Mononuclear cell (primary cell): ENCODE data around the gene ZNF552. TPM values are rescaled to one million over a fixed set of nuclear protein-coding genes. Genes with fewer than 3 reads are reported as not detected.
"Not testable (repeated sequence)": the region's sequence is repeated elsewhere in the genome, so short reads cannot be mapped to it uniquely, and the experiment has no call there.

Experiments
- H3K27me3 ChIP-seq: 2 replicates; pipeline ENCODE4 v1.6.0; 2011; ENCODE audit warnings: low read length, control low read depth; ENCODE audit not compliant: insufficient read depth
- H3K4me1 ChIP-seq: 2 replicates; pipeline ENCODE4 v1.5.1; 2011; ENCODE audit warnings: mild to moderate bottlenecking, low read length, control low read depth; ENCODE audit not compliant: insufficient read depth
- H3K4me3 ChIP-seq: 2 replicates; pipeline ENCODE4 v1.5.1; 2011; ENCODE audit warnings: mild to moderate bottlenecking, low read length, moderate library complexity
- H3K9me3 ChIP-seq: 2 replicates; pipeline ENCODE4 v1.5.1; 2011; ENCODE audit warnings: low read depth, mild to moderate bottlenecking, control low read depth, low read length
- total RNA-seq: library from RNA; depleted of rRNA; stranded (reverse); fragments of >200 nt; gene quantifications from one replicate; pipeline ENCODE4 v1.2.3, GENCODE V29; 2012

The ZNF552 gene
- total RNA-seq, 1 donor = 13.3 TPM

DNA sequence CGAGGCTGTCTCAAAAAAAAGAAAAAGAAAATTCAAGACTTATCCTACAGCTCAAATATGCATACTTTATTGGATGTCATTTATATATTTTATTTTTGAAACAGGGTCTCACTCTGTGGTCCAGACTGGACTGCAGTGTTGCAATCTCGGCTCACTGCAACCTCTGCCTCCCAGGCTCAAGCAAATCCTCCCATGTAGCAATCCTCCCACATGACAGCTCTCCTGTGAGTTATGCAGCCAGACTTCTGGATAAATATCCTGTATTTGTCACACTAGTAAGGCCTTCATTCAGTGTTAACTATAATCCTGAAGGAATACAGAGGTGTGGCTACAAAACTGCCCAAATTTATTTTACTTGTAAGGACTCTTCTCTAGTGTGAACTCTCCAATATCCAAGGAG lies 7.2 kb downstream of the ZNF552 start:
- no peak overlapping the region for H3K4me3 ChIP-seq
- no peaks in the 10 kb centered on the region for H3K27me3 ChIP-seq
- no peaks in the 10 kb centered on the region for H3K9me3 ChIP-seq
- peaks cover 21% of the 10 kb centered on the region for H3K4me1 ChIP-seq

DNA sequence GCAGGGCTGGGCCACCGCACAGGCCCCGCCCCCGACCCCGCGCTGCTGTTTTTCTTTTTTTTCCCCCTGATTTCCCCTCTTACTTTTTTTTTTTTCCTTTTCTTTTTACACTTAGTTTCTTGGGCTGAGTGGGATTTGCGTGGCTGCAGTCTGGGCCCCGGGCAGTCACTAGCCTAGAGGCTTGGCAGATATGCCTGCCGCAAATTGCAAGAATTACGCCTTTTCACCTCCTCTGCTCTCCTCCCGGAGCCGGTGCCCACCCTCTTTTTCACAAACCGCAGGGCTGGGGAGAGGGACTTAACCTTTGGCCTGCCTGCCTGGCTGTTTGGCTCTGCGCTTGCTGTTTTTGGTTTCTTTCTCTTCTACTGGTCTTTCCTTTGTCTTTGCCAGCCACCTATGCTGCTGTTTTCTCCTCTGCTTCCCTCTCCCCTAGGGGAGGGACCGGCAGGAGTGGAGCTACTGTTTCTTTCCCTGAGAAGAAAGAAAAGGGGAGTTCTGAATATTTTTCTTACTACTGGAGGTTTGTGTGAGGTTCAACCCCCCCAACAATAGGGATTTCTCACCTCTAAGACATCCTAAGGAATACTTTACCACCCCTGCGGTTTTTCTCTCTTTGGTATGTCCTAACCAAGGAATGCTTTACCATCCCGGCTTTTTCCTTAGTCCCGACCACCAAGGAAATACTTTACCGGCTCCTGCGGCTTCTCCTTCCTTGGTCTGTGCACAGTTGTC lies 11.0 kb downstream of the ZNF552 start:
- H3K4me3 ChIP-seq = peak overlapping the region; percentile 27
- H3K9me3 ChIP-seq = no peaks in the 10 kb centered on the region
- H3K27me3 ChIP-seq = no peaks in the 10 kb centered on the region
- H3K4me1 ChIP-seq = peaks cover 21% of the 10 kb centered on the region

DNA sequence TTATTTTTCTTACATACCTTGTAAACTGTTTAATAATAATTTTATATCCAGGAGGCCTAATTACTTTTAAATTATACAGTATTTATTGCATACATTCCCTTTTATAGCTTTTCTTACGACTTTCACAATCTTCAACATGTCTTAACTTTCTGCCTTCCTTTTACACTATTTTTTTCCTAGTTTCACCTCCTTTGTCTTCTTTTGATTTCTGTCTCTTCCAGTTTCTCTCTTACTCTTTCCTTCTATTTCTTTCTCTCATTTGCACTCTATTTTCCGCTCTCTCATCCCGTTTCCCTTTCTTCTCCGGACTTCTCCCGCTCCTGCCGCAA lies 11.5 kb downstream of the ZNF552 start:
- Histone ChIP-seq H3K4me3 (peak overlapping the region; percentile 27), H3K9me3 (no peaks in the 10 kb centered on the region), H3K4me1 (peaks cover 24% of the 10 kb centered on the region), H3K27me3 (no peaks in the 10 kb centered on the region)

DNA sequence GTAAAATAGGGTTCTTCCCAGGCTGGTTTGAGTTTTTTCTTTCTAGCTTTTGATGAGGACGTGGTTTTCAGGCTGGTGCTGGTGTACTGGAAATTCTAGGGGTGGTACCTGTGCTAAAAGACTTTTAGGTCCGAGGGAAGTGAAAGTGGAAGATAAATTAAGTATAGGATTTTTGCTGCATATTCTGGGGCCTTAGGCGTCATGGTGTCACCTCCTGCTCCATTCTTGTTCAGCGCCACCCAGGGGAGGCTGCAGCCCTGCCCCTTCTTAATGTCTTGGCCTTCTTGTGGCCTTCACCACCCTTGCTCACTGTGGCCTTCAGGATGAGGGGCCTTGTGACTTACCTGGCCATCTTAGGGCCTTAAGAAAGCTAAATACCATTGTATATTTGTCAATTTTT lies 12.4 kb downstream of the ZNF552 start:
- peaks cover 28% of the 10 kb centered on the region for H3K4me1 ChIP-seq
- no peaks in the 10 kb centered on the region for H3K9me3 ChIP-seq
- H3K27me3 ChIP-seq = no peaks in the 10 kb centered on the region
- no peak overlapping the region for H3K4me3 ChIP-seq

- Histone ChIP-seq H3K4me3 (no peak overlapping the region), H3K27me3 (no peaks in the 10 kb centered on the region), H3K9me3 (no peaks in the 10 kb centered on the region), H3K4me1 (peaks cover 28% of the 10 kb centered on the region)
These were observed 14.0 kb downstream of the ZNF552 start for GRCh38 chr19:57800696-57801095.

- not testable (repeated sequence) for H3K4me3 ChIP-seq, H3K4me1 ChIP-seq, H3K9me3 ChIP-seq, H3K27me3 ChIP-seq
These were observed 18.1 kb downstream of the ZNF552 start for GRCh38 chr19:57796580-57796979.

DNA sequence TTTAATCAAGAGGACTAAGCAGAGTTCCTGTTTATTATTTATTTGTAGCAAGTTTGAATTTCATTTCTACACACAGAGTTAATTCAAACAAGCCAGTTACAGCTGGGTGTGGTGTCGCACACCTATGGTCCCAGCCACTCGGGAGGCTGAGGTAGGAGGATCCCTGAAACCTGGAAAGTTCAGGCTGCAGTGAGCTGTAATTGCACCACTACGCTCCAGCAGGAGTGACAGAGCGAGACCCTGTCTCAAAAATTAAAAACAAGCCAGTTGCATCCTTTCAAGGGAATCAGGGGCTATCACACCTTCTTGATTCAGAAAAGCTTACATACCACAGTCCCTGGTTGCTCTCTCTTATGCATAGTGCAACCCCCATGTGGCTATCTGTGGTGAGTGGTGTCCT lies 25.4 kb downstream of the ZNF552 start:
- H3K4me1 ChIP-seq = no peaks in the 10 kb centered on the region
- no peak overlapping the region for H3K4me3 ChIP-seq
- no peaks in the 10 kb centered on the region for H3K27me3 ChIP-seq
- H3K9me3 ChIP-seq = peaks cover 23% of the 10 kb centered on the region

- H3K4me1 ChIP-seq = no peaks in the 10 kb centered on the region
- H3K4me3 ChIP-seq = no peak overlapping the region
- H3K27me3 ChIP-seq = no peaks in the 10 kb centered on the region
- H3K9me3 ChIP-seq = peaks cover 23% of the 10 kb centered on the region
These were observed 26.5 kb downstream of the ZNF552 start for GRCh38 chr19:57788114-57788692.

- Histone ChIP-seq H3K4me1 (no peaks in the 10 kb centered on the region), H3K27me3 (no peaks in the 10 kb centered on the region), H3K4me3 (no peak overlapping the region), H3K9me3 (peaks cover 23% of the 10 kb centered on the region)
These were observed 27.8 kb downstream of the ZNF552 start for GRCh38 chr19:57786906-57787305.

DNA sequence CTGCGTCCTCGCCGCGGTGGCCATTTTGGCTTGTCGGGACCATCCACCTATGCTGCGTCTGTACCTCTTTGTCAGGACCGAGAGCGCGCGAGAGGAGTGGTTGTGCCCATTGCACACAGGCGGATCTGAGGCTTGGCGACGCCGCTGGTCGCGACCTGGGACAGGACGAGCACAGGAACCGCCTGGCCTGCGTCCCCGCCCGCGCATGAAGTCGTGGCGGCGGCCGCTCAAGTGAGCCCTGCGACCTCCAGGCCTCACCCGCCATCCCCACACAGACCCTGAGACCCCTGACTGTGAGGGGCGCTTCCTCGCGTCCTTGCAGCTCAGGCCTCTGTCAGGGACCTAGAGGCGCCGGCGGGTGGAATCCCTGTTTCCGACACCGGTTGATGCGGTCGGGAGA lies 28.4 kb downstream of the ZNF552 start:
- Histone ChIP-seq H3K9me3 (peaks cover 30% of the 10 kb centered on the region), H3K4me3 (no peak overlapping the region), H3K4me1 (no peaks in the 10 kb centered on the region), H3K27me3 (no peaks in the 10 kb centered on the region)

DNA sequence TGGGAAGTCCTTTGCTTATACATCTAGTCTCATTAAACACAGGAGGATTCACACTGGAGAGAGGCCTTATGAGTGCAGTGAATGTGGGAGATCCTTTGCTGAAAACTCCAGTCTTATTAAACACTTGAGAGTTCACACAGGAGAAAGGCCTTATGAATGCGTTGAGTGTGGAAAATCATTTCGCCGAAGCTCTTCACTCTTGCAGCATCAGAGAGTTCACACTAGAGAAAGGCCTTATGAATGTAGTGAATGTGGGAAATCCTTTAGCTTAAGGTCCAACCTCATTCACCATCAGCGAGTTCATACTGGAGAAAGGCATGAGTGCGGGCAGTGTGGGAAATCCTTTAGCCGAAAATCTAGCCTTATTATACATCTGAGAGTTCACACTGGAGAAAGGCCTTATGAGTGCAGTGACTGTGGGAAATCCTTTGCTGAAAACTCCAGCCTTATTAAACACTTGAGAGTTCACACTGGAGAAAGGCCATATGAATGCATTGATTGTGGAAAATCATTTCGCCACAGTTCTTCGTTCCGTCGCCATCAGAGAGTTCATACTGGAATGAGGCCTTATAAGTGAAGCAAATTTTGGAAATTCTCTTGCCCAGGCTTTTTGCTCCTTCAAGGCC lies 35.4 kb downstream of the ZNF552 start:
- H3K4me1 ChIP-seq = no peaks in the 10 kb centered on the region
- H3K4me3 ChIP-seq = no peak overlapping the region
- peaks cover 57% of the 10 kb centered on the region for H3K9me3 ChIP-seq
- H3K27me3 ChIP-seq = no peaks in the 10 kb centered on the region

GRCh38 chr19:57778336-57778735 lies 36.4 kb downstream of the ZNF552 start:
- Histone ChIP-seq H3K27me3 (no peaks in the 10 kb centered on the region), H3K4me1 (no peaks in the 10 kb centered on the region), H3K9me3 (peaks cover 57% of the 10 kb centered on the region), H3K4me3 (no peak overlapping the region)

DNA sequence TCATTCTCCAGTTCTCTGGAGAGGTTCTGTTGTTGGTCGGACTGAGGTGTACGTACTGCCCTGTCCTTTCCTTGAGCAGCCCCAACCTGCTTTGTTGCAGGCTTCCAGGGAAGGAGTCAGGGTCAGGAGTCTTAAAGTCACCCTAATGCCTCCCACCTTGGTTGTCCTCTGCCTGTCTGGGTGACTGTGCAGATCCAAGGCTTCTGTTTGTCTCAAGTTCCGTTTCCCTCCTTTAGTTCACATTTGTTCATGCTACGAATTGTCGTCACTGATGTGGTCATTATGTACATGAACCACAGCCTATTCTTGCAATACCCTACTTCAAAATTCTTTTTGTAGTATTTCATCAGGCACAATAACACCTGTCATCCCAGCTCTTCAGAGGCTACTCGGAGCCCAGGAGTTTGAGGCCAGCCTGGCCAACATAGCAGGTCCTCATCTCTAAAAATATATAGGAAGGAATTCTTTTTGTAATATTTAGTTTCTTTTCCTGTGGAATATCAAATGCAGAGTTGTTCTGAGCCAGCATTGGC lies 37.9 kb downstream of the ZNF552 start:
- H3K9me3 ChIP-seq = peaks cover 62% of the 10 kb centered on the region
- no peak overlapping the region for H3K4me3 ChIP-seq
- peaks cover 3% of the 10 kb centered on the region for H3K4me1 ChIP-seq
- no peaks in the 10 kb centered on the region for H3K27me3 ChIP-seq

- Histone ChIP-seq H3K4me1 (peaks cover 28% of the 10 kb centered on the region), H3K27me3 (no peaks in the 10 kb centered on the region), H3K9me3 (peaks cover 29% of the 10 kb centered on the region), H3K4me3 (no peak overlapping the region)
These were observed 41.2 kb downstream of the ZNF552 start for GRCh38 chr19:57773488-57773887.

DNA sequence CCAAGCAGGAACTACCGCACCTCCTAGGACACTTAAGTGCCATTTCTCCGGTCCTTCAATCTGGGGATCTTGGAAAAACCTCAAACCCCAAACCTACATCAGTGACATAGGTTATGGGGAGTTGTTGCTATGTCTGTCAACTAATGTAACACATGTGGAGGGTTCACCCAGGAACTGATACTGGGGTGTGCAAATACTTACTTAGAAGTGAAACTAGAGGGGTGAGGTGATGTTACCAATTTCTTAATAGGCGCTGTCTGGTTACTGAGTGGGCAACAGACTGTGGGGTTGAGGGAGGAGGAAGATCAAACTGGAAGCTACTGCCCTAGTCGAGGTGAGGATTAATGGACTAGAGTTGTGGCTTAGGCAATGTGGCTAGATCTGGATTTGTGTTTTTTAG lies 43.3 kb downstream of the ZNF552 start:
- Histone ChIP-seq H3K4me3 (no peak overlapping the region), H3K4me1 (peaks cover 28% of the 10 kb centered on the region), H3K9me3 (peaks cover 13% of the 10 kb centered on the region), H3K27me3 (no peaks in the 10 kb centered on the region)
